Measurements from ENCODE around the gene MAPRE3. TPM values are rescaled to one million over a fixed set of nuclear protein-coding genes. Genes with fewer than 3 reads are reported as not detected.

MAPRE3 gene
- total RNA-seq, 1 donor from 2014 or later, result 27.0 TPM

DNA sequence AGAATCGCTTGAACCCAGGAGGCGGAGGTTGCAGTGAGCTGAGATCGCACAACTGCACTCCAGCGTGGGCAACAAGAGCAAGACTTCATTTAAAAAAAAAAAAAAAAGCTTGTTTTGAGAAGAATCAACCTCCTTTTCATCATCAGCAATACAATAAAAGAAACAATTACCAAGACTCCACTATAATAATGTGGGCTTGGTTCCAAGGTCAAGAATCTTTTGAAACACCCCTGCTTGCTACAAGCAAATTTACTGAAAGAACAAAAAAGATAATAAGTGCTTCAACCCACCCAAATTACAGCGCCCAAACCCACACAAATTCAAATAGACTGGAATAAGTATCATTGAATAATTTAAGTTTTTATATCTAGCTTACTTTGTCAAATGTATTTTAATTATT is 33.6 kb upstream of the MAPRE3 start:
- no peak overlapping the region for H3K27ac Mint-ChIP-seq (ENCODE audit: unreplicated experiment)
- Histone ChIP-seq H3K4me2 (ENCODE audit: low read length) (no peak overlapping the region), H3K9me3 (ENCODE audit: insufficient read depth, low read depth, low read length) (no peaks in the 10 kb centered on the region), H3K27me3 (ENCODE audit: insufficient read depth, low read length) (peaks cover 25% of the 10 kb centered on the region), H3K36me3 (ENCODE audit: insufficient read depth, low read length) (no peaks in the 10 kb centered on the region), H3K4me3 (ENCODE audit: insufficient read depth, low read depth, low read length) (no peak overlapping the region), H3K9ac (ENCODE audit: low read length) (no peak overlapping the region), H4K20me1 (ENCODE audit: insufficient read depth, low read length) (no peaks in the 10 kb centered on the region), H3K4me1 (ENCODE audit: insufficient read depth, low read length) (no peaks in the 10 kb centered on the region), H3K79me2 (ENCODE audit: insufficient read depth, low read length) (no peaks in the 10 kb centered on the region), H2AFZ (ENCODE audit: low read depth, low read length) (no peak overlapping the region), H3K27ac (ENCODE audit: low read depth, low read length) (no peak overlapping the region)
- H3K4me1 Mint-ChIP-seq (ENCODE audit: low read depth, unreplicated experiment), result no peaks in the 10 kb centered on the region
- TF ChIP-seq, protein P1, sequence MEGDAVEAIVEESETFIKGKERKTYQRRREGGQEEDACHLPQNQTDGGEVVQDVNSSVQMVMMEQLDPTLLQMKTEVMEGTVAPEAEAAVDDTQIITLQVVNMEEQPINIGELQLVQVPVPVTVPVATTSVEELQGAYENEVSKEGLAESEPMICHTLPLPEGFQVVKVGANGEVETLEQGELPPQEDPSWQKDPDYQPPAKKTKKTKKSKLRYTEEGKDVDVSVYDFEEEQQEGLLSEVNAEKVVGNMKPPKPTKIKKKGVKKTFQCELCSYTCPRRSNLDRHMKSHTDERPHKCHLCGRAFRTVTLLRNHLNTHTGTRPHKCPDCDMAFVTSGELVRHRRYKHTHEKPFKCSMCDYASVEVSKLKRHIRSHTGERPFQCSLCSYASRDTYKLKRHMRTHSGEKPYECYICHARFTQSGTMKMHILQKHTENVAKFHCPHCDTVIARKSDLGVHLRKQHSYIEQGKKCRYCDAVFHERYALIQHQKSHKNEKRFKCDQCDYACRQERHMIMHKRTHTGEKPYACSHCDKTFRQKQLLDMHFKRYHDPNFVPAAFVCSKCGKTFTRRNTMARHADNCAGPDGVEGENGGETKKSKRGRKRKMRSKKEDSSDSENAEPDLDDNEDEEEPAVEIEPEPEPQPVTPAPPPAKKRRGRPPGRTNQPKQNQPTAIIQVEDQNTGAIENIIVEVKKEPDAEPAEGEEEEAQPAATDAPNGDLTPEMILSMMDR (IDR thresholded peaks at IDR 0.05; ENCODE audit: insufficient read depth, low read depth, low read length), result no peak
- no peak for TF ChIP-seq EZH2 (IDR thresholded peaks at IDR 0.05; ENCODE audit: insufficient read depth, low read length)
- DNase-seq (ENCODE audit: low read depth), result no peak
- FAIRE-seq, result no peak
- H3K9me3 Mint-ChIP-seq (ENCODE audit: unreplicated experiment), result peaks cover 1% of the 10 kb centered on the region
- H3K4me3 Mint-ChIP-seq (ENCODE audit: unreplicated experiment), result no peak overlapping the region
- no peaks in the 10 kb centered on the region for H3K36me3 Mint-ChIP-seq (ENCODE audit: low read depth, unreplicated experiment)
- peaks cover 47% of the 10 kb centered on the region for H3K27me3 Mint-ChIP-seq (ENCODE audit: low read depth, unreplicated experiment)

DNA sequence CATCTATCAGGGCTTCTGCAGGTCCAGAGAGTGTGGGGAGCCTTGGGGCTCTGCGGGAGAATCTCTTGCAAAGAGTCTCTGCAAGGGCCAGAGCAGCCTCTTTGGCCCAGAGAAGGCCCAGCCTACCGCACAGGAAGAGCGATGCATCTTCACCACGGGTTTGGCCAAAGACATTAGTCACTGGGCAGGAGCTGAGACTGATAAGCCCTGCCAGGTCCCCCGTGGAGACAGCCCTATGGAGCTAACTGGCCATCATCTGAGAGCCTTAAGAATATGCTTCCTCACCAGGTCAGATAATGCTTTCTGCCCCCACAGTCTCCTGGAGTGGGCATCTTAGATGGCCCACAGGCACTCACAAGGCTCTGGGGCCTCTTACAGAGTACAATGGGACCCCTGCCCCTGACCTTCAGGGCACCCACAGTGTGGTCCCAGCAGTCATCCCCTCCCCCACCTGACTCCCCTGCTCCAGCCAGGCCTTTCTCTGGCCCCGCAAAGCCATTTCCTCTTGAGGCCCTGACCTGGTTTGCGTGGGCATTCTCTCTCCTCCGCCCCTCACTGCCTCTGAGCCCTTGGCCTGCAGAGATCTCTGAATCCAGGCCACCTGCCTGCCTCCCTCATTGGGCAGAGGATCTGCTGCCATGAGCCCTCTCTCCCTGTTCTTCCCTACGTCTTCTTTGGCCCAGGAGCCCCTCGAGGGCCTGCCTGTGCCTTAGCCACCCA is 31.9 kb upstream of the MAPRE3 start:
- no peak for DNase-seq (ENCODE audit: low read depth)
- Mint-ChIP-seq H3K9me3 (ENCODE audit: unreplicated experiment) (peaks cover 1% of the 10 kb centered on the region), H3K27ac (ENCODE audit: unreplicated experiment) (no peak overlapping the region), H3K4me3 (ENCODE audit: unreplicated experiment) (no peak overlapping the region), H3K27me3 (ENCODE audit: low read depth, unreplicated experiment) (peaks cover 47% of the 10 kb centered on the region), H3K36me3 (ENCODE audit: low read depth, unreplicated experiment) (no peaks in the 10 kb centered on the region), H3K4me1 (ENCODE audit: low read depth, unreplicated experiment) (peaks cover 4% of the 10 kb centered on the region)
- no peaks in the 10 kb centered on the region for H3K4me1 ChIP-seq (ENCODE audit: insufficient read depth, low read length)
- H3K9me3 ChIP-seq (ENCODE audit: insufficient read depth, low read depth, low read length), result no peaks in the 10 kb centered on the region
- FAIRE-seq, result no peak
- no peak for TF ChIP-seq EZH2 (IDR thresholded peaks at IDR 0.05; ENCODE audit: insufficient read depth, low read length)
- TF ChIP-seq, protein P1 (IDR thresholded peaks at IDR 0.05; ENCODE audit: insufficient read depth, low read depth, low read length), result no peak
- H3K36me3 ChIP-seq (ENCODE audit: insufficient read depth, low read length), result no peaks in the 10 kb centered on the region
- H3K4me2 ChIP-seq (ENCODE audit: low read length), result no peak overlapping the region
- no peak overlapping the region for H3K4me3 ChIP-seq (ENCODE audit: insufficient read depth, low read depth, low read length)
- H3K27ac ChIP-seq (ENCODE audit: low read depth, low read length), result no peak overlapping the region
- H2AFZ ChIP-seq (ENCODE audit: low read depth, low read length), result no peak overlapping the region
- no peak overlapping the region for H3K9ac ChIP-seq (ENCODE audit: low read length)
- peaks cover 17% of the 10 kb centered on the region for H3K27me3 ChIP-seq (ENCODE audit: insufficient read depth, low read length)
- H4K20me1 ChIP-seq (ENCODE audit: insufficient read depth, low read length), result no peaks in the 10 kb centered on the region
- H3K79me2 ChIP-seq (ENCODE audit: insufficient read depth, low read length), result no peaks in the 10 kb centered on the region

DNA sequence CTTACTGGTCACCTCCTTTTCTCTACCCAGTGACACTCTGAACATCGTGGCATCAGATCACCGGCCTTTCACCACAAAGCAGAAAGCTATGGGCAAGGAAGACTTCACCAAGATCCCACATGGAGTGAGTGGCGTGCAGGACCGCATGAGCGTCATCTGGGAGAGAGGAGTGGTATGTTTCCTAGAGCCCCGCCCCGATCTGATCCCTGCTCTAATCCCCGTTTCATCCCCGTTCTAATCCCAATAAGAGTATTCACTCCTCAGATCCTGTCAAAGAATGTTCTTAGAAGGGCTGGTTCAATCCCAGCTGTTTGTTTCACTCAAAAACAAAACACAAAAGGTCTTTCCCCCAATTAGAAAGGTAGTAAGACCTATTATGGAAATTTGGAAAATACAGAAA is 30.4 kb upstream of the MAPRE3 start:
- H2AFZ ChIP-seq (ENCODE audit: low read depth, low read length), result no peak overlapping the region
- Mint-ChIP-seq H3K27me3 (ENCODE audit: low read depth, unreplicated experiment) (peaks cover 44% of the 10 kb centered on the region), H3K9me3 (ENCODE audit: unreplicated experiment) (peaks cover 1% of the 10 kb centered on the region), H3K36me3 (ENCODE audit: low read depth, unreplicated experiment) (no peaks in the 10 kb centered on the region), H3K4me3 (ENCODE audit: unreplicated experiment) (no peak overlapping the region), H3K27ac (ENCODE audit: unreplicated experiment) (no peak overlapping the region), H3K4me1 (ENCODE audit: low read depth, unreplicated experiment) (peaks cover 4% of the 10 kb centered on the region)
- H3K4me3 ChIP-seq (ENCODE audit: insufficient read depth, low read depth, low read length), result no peak overlapping the region
- no peaks in the 10 kb centered on the region for H3K79me2 ChIP-seq (ENCODE audit: insufficient read depth, low read length)
- peaks cover 6% of the 10 kb centered on the region for H3K27me3 ChIP-seq (ENCODE audit: insufficient read depth, low read length)
- no peak for DNase-seq (ENCODE audit: low read depth)
- no peak for TF ChIP-seq EZH2 (IDR thresholded peaks at IDR 0.05; ENCODE audit: insufficient read depth, low read length)
- TF ChIP-seq, protein P1 (IDR thresholded peaks at IDR 0.05; ENCODE audit: insufficient read depth, low read depth, low read length), result no peak
- no peak overlapping the region for H3K9ac ChIP-seq (ENCODE audit: low read length)
- no peaks in the 10 kb centered on the region for H3K4me1 ChIP-seq (ENCODE audit: insufficient read depth, low read length)
- no peak overlapping the region for H3K27ac ChIP-seq (ENCODE audit: low read depth, low read length)
- H3K4me2 ChIP-seq (ENCODE audit: low read length), result no peak overlapping the region
- no peaks in the 10 kb centered on the region for H3K9me3 ChIP-seq (ENCODE audit: insufficient read depth, low read depth, low read length)
- no peaks in the 10 kb centered on the region for H4K20me1 ChIP-seq (ENCODE audit: insufficient read depth, low read length)
- H3K36me3 ChIP-seq (ENCODE audit: insufficient read depth, low read length), result no peaks in the 10 kb centered on the region
- no peak for FAIRE-seq
